WTC11 (cell line): ENCODE measurements around the gene TYRO3. TPM values are rescaled to one million over a fixed set of nuclear protein-coding genes. Genes with fewer than 3 reads are reported as not detected.

Experiments
- ATAC-seq: fragments of 200-7000 bp; cut with Tn5 transposase; 2 replicates; pipeline ENCODE4 v1.10.0; 2021; ENCODE audit warnings: mild to moderate bottlenecking, moderate library complexity
- CTCF ChIA-PET: fragments of 300-600 bp; sonication (Branson Sonifier 250); formaldehyde crosslinking; loops from one replicate; lab custom pipeline; 2021; ENCODE audit warnings: antibody characterized with exemption; lab: Charles Lee
- POLR2A ChIA-PET: fragments of 350-600 bp; sonication (Branson Sonifier 250); formaldehyde crosslinking; loops from one replicate; lab custom pipeline; 2021; ENCODE audit warnings: antibody characterized with exemption; lab: Charles Lee
- DNase-seq: peaks from one replicate; pipeline ENCODE4 v3.0.0; 2021; ENCODE audit warnings: low spot score
- H3K27ac Mint-ChIP-seq: 2 replicates; pipeline ENCODE4 v1.8.0; 2021; ENCODE audit warnings: mixed read lengths
- H3K27me3 Mint-ChIP-seq: 2 replicates; pipeline ENCODE4 v1.8.0; 2021; ENCODE audit warnings: low read depth, mild to moderate bottlenecking, moderate library complexity, mixed read lengths
- H3K36me3 Mint-ChIP-seq: 2 replicates; pipeline ENCODE4 v1.8.0; 2021; ENCODE audit warnings: mixed read lengths
- H3K4me1 Mint-ChIP-seq: 2 replicates; pipeline ENCODE4 v1.8.0; 2022; ENCODE audit warnings: mixed read lengths
- H3K4me3 Mint-ChIP-seq: 2 replicates; pipeline ENCODE4 v1.8.0; 2021; ENCODE audit warnings: mild to moderate bottlenecking, moderate library complexity, mixed read lengths
- H3K9me3 Mint-ChIP-seq: 2 replicates; pipeline ENCODE4 v1.8.0; 2021; ENCODE audit warnings: mixed read lengths
- CBFB ChIP-seq: sonication (generic); formaldehyde crosslinking; IDR thresholded peaks from 2 replicates; pipeline ENCODE4 v1.8.1; 2022; ENCODE audit warnings: mild to moderate bottlenecking, low read depth, missing genetic modification reagents
- ETV6 ChIP-seq: sonication (generic); formaldehyde crosslinking; IDR thresholded peaks from 2 replicates; pipeline ENCODE4 v1.8.1; 2022; ENCODE audit warnings: mild to moderate bottlenecking, missing genetic modification reagents
- FOXJ3 ChIP-seq: sonication (generic); formaldehyde crosslinking; IDR thresholded peaks from 2 replicates; pipeline ENCODE4 v1.9.0; 2021; ENCODE audit warnings: missing genetic modification reagents, mild to moderate bottlenecking, borderline replicate concordance
- FOXK1 ChIP-seq: sonication (generic); formaldehyde crosslinking; IDR thresholded peaks from 2 replicates; pipeline ENCODE4 v1.8.0; 2022; ENCODE audit warnings: mild to moderate bottlenecking, moderate library complexity, missing genetic modification reagents
- GABPB1 ChIP-seq: sonication (generic); formaldehyde crosslinking; IDR thresholded peaks from 2 replicates; pipeline ENCODE4 v1.8.1; 2023; ENCODE audit warnings: mild to moderate bottlenecking, missing genetic modification reagents
- HMGA2 ChIP-seq: fragments of 250-450 bp; sonication (Bioruptor Pico); IDR thresholded peaks from 2 replicates; pipeline ENCODE4 v1.4.0; 2021; ENCODE audit warnings: mild to moderate bottlenecking, moderate library complexity
- IRF2 ChIP-seq: sonication (generic); formaldehyde crosslinking; IDR thresholded peaks from 2 replicates; pipeline ENCODE4 v1.8.0; 2022; ENCODE audit warnings: low read depth, missing genetic modification reagents, borderline replicate concordance
- JAZF1 ChIP-seq: fragments of 250-450 bp; sonication (Bioruptor Pico); IDR thresholded peaks from 2 replicates; pipeline ENCODE4 v1.9.0; 2021; ENCODE audit warnings: moderate library complexity, mild to moderate bottlenecking, inconsistent platforms
- NFYB ChIP-seq: sonication (generic); formaldehyde crosslinking; conservative IDR thresholded peaks from 2 replicates; pipeline ENCODE4 v1.8.0; 2022; ENCODE audit warnings: low read depth, missing genetic modification reagents
- NR2C2 ChIP-seq: sonication (generic); formaldehyde crosslinking; IDR thresholded peaks from 2 replicates; pipeline ENCODE4 v1.8.0; 2022; ENCODE audit warnings: mild to moderate bottlenecking, missing genetic modification reagents
- NR3C1 ChIP-seq: sonication (generic); formaldehyde crosslinking; conservative IDR thresholded peaks from 2 replicates; pipeline ENCODE4 v1.8.1; 2023; ENCODE audit warnings: low read depth, mild to moderate bottlenecking, missing genetic modification reagents
- RELA ChIP-seq: sonication (generic); formaldehyde crosslinking; IDR thresholded peaks from 2 replicates; pipeline ENCODE4 v1.8.1; 2022; ENCODE audit warnings: missing genetic modification reagents, mild to moderate bottlenecking, borderline replicate concordance
- SOX15 ChIP-seq: fragments of 250-450 bp; sonication (Bioruptor Pico); IDR thresholded peaks from 2 replicates; pipeline ENCODE4 v1.9.0; 2021; ENCODE audit warnings: mild to moderate bottlenecking
- SP1 ChIP-seq: sonication (generic); formaldehyde crosslinking; conservative IDR thresholded peaks from 2 replicates; pipeline ENCODE4 v1.8.1; 2022; ENCODE audit warnings: missing genetic modification reagents
- TCF7 ChIP-seq: sonication (generic); formaldehyde crosslinking; IDR thresholded peaks from 2 replicates; pipeline ENCODE4 v1.8.0; 2022; ENCODE audit warnings: mild to moderate bottlenecking, low read depth, missing genetic modification reagents, moderate library complexity
- TEAD4 ChIP-seq: sonication (generic); formaldehyde crosslinking; IDR thresholded peaks from 2 replicates; pipeline ENCODE4 v1.8.0; 2022; ENCODE audit warnings: mild to moderate bottlenecking, missing genetic modification reagents
- ZNF423 ChIP-seq: fragments of 250-450 bp; sonication (Bioruptor Pico); IDR thresholded peaks from 2 replicates; pipeline ENCODE4 v2.1.2; 2022; ENCODE audit warnings: mild to moderate bottlenecking, moderate library complexity
- total RNA-seq: library from RNA; stranded (reverse); gene quantifications from 3 replicates; pipeline ENCODE4 v1.2.3, GENCODE V29; 2021
- TF ChIP-seq, protein P1 (sequence below): sonication (generic); formaldehyde crosslinking; IDR thresholded peaks from 2 replicates; pipeline ENCODE4 v1.8.1; 2023; ENCODE audit warnings: mild to moderate bottlenecking, moderate library complexity, missing genetic modification reagents
- TF ChIP-seq, protein P2 (sequence below): fragments of 250-450 bp; sonication (Bioruptor Pico); IDR thresholded peaks from 2 replicates; pipeline ENCODE4 v1.9.0; 2021; ENCODE audit warnings: mild to moderate bottlenecking, borderline replicate concordance
- TF ChIP-seq, protein P3 (sequence below): sonication (generic); formaldehyde crosslinking; IDR thresholded peaks from 2 replicates; pipeline ENCODE4 v1.8.0; 2023; ENCODE audit warnings: missing genetic modification reagents
- TF ChIP-seq, protein P4 (sequence below): sonication (generic); formaldehyde crosslinking; IDR thresholded peaks from 2 replicates; pipeline ENCODE4 v1.8.0; 2023; ENCODE audit warnings: missing genetic modification reagents, mild to moderate bottlenecking, borderline replicate concordance
- TF ChIP-seq, protein P5 (sequence below): sonication (generic); formaldehyde crosslinking; IDR thresholded peaks from 2 replicates; pipeline ENCODE4 v1.8.0; 2022; ENCODE audit warnings: mild to moderate bottlenecking, missing genetic modification reagents
- TF ChIP-seq, protein P6 (sequence below): sonication (generic); formaldehyde crosslinking; IDR thresholded peaks from 2 replicates; pipeline ENCODE4 v1.8.1; 2023; ENCODE audit warnings: mild to moderate bottlenecking, missing genetic modification reagents

The TYRO3 gene
- total RNA-seq, 1 experiment from 2014 or later = 87.9 TPM

DNA sequence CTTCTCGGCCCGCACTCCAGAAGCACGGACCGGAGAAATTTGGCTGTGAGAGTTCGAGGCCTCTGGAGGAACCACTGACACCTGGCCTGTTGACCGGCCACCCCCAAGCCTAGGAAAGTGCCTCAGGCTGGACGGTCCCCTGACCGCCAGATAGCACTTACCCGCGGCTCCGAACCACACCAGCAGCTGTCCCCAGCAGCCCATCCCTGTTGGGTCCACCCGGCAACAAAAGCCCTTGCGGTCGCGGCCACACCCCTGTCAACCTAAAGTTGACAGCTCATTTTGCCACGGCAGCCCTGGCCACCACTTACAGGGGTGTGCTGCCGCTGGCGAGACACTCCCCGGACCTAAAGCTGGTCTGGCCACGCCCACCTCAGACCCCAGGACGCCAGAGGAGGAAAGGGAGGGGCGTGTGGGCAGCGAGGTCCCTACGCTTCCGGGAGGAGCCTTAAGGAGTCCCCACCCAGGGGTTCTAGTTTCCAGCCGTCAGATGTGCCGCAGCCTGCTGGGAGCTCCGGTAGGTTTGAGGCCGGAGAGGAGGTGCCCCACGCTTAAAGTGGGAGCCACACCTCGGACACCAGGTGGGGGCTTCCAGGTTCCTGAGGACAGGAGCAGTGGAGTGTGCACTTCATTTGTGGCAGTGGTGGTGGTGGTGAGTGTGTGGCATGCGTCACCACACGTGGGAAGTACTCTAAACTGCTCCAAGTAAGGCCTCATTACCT, 45.3 kb upstream of the TYRO3 start, which contains the start of gene LTK (continued):
- TF ChIP-seq, protein P1, sequence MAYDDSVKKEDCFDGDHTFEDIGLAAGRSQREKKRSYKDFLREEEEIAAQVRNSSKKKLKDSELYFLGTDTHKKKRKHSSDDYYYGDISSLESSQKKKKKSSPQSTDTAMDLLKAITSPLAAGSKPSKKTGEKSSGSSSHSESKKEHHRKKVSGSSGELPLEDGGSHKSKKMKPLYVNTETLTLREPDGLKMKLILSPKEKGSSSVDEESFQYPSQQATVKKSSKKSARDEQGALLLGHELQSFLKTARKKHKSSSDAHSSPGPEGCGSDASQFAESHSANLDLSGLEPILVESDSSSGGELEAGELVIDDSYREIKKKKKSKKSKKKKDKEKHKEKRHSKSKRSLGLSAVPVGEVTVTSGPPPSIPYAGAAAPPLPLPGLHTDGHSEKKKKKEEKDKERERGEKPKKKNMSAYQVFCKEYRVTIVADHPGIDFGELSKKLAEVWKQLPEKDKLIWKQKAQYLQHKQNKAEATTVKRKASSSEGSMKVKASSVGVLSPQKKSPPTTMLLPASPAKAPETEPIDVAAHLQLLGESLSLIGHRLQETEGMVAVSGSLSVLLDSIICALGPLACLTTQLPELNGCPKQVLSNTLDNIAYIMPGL (CRISPR knock-in tag) = no peak
- TF ChIP-seq IRF2 (CRISPR knock-in tag) (no peak), SP1 (CRISPR knock-in tag) (0 out of 2 replicates have a peak, but pooled peaks have one; percentile 38), JAZF1 (CRISPR knock-in tag) (no peak), SOX15 (no peak), NR3C1 (no peak), GABPB1 (CRISPR knock-in tag) (no peak), ETV6 (CRISPR knock-in tag) (0 out of 2 replicates have a peak, but pooled peaks have one; percentile 30), FOXJ3 (CRISPR knock-in tag) (no peak), CBFB (no peak), NR2C2 (CRISPR knock-in tag) (no peak), ZNF423 (CRISPR knock-in tag) (peak; percentile 82), HMGA2 (CRISPR knock-in tag) (no peak), RELA (CRISPR knock-in tag) (no peak), FOXK1 (CRISPR knock-in tag) (no peak)
- TF ChIP-seq, protein P2, sequence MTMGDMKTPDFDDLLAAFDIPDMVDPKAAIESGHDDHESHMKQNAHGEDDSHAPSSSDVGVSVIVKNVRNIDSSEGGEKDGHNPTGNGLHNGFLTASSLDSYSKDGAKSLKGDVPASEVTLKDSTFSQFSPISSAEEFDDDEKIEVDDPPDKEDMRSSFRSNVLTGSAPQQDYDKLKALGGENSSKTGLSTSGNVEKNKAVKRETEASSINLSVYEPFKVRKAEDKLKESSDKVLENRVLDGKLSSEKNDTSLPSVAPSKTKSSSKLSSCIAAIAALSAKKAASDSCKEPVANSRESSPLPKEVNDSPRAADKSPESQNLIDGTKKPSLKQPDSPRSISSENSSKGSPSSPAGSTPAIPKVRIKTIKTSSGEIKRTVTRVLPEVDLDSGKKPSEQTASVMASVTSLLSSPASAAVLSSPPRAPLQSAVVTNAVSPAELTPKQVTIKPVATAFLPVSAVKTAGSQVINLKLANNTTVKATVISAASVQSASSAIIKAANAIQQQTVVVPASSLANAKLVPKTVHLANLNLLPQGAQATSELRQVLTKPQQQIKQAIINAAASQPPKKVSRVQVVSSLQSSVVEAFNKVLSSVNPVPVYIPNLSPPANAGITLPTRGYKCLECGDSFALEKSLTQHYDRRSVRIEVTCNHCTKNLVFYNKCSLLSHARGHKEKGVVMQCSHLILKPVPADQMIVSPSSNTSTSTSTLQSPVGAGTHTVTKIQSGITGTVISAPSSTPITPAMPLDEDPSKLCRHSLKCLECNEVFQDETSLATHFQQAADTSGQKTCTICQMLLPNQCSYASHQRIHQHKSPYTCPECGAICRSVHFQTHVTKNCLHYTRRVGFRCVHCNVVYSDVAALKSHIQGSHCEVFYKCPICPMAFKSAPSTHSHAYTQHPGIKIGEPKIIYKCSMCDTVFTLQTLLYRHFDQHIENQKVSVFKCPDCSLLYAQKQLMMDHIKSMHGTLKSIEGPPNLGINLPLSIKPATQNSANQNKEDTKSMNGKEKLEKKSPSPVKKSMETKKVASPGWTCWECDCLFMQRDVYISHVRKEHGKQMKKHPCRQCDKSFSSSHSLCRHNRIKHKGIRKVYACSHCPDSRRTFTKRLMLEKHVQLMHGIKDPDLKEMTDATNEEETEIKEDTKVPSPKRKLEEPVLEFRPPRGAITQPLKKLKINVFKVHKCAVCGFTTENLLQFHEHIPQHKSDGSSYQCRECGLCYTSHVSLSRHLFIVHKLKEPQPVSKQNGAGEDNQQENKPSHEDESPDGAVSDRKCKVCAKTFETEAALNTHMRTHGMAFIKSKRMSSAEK = no peak
- TF ChIP-seq, protein P3, sequence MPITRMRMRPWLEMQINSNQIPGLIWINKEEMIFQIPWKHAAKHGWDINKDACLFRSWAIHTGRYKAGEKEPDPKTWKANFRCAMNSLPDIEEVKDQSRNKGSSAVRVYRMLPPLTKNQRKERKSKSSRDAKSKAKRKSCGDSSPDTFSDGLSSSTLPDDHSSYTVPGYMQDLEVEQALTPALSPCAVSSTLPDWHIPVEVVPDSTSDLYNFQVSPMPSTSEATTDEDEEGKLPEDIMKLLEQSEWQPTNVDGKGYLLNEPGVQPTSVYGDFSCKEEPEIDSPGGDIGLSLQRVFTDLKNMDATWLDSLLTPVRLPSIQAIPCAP (CRISPR knock-in tag) = no peak

DNA sequence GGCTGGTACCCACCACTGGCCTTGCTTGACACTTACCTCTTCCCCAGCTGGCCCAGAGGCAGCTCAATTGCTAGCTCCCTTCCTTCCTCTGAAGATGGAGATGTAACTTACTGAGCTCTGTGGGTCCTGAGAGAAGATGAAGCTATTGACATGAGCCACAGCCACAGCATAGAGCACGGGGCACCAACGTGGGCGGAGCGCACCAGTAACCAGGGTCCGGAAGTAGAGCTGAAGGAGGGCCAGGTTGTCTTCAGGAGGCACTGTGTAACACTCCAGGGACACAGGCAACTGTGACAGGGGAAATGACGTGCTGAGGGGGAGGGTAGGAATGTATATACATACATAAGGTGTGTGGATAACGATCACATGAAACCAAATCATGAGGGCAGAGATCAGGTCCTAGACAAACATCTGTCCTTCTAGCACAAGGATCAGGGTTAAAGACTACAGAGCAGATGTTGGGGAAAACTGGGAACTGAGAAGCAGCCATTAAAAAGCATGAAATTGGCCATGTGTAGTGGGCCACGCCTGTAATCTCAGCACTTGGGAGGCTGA, 41.0 kb upstream of the TYRO3 start:
- no peak for DNase-seq
- Mint-ChIP-seq H3K27me3 (peaks cover 21% of the 10 kb centered on the region), H3K4me3 (no peak overlapping the region), H3K4me1 (peaks cover 5% of the 10 kb centered on the region), H3K9me3 (no peaks in the 10 kb centered on the region), H3K36me3 (peaks cover 27% of the 10 kb centered on the region), H3K27ac (no peak overlapping the region)
- ChIA-PET CTCF (no interaction called here), POLR2A (no interaction called here)
- no peak for ATAC-seq
- TF ChIP-seq NFYB (CRISPR knock-in tag) (no peak), TCF7 (no peak), TEAD4 (no peak)
- TF ChIP-seq, protein P4, sequence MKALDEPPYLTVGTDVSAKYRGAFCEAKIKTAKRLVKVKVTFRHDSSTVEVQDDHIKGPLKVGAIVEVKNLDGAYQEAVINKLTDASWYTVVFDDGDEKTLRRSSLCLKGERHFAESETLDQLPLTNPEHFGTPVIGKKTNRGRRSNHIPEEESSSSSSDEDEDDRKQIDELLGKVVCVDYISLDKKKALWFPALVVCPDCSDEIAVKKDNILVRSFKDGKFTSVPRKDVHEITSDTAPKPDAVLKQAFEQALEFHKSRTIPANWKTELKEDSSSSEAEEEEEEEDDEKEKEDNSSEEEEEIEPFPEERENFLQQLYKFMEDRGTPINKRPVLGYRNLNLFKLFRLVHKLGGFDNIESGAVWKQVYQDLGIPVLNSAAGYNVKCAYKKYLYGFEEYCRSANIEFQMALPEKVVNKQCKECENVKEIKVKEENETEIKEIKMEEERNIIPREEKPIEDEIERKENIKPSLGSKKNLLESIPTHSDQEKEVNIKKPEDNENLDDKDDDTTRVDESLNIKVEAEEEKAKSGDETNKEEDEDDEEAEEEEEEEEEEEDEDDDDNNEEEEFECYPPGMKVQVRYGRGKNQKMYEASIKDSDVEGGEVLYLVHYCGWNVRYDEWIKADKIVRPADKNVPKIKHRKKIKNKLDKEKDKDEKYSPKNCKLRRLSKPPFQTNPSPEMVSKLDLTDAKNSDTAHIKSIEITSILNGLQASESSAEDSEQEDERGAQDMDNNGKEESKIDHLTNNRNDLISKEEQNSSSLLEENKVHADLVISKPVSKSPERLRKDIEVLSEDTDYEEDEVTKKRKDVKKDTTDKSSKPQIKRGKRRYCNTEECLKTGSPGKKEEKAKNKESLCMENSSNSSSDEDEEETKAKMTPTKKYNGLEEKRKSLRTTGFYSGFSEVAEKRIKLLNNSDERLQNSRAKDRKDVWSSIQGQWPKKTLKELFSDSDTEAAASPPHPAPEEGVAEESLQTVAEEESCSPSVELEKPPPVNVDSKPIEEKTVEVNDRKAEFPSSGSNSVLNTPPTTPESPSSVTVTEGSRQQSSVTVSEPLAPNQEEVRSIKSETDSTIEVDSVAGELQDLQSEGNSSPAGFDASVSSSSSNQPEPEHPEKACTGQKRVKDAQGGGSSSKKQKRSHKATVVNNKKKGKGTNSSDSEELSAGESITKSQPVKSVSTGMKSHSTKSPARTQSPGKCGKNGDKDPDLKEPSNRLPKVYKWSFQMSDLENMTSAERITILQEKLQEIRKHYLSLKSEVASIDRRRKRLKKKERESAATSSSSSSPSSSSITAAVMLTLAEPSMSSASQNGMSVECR = no peak
- TF ChIP-seq, protein P5, sequence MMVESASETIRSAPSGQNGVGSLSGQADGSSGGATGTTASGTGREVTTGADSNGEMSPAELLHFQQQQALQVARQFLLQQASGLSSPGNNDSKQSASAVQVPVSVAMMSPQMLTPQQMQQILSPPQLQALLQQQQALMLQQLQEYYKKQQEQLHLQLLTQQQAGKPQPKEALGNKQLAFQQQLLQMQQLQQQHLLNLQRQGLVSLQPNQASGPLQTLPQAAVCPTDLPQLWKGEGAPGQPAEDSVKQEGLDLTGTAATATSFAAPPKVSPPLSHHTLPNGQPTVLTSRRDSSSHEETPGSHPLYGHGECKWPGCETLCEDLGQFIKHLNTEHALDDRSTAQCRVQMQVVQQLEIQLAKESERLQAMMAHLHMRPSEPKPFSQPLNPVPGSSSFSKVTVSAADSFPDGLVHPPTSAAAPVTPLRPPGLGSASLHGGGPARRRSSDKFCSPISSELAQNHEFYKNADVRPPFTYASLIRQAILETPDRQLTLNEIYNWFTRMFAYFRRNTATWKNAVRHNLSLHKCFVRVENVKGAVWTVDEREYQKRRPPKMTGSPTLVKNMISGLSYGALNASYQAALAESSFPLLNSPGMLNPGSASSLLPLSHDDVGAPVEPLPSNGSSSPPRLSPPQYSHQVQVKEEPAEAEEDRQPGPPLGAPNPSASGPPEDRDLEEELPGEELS (CRISPR knock-in tag) = no peak
- TF ChIP-seq, protein P6, sequence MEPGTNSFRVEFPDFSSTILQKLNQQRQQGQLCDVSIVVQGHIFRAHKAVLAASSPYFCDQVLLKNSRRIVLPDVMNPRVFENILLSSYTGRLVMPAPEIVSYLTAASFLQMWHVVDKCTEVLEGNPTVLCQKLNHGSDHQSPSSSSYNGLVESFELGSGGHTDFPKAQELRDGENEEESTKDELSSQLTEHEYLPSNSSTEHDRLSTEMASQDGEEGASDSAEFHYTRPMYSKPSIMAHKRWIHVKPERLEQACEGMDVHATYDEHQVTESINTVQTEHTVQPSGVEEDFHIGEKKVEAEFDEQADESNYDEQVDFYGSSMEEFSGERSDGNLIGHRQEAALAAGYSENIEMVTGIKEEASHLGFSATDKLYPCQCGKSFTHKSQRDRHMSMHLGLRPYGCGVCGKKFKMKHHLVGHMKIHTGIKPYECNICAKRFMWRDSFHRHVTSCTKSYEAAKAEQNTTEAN = no peak
